Pancreas (tissue), 10 donors: Measurements from ENCODE around the gene PARD3. TPM values are rescaled to one million over a fixed set of nuclear protein-coding genes. Genes with fewer than 3 reads are reported as not detected.

Experiments used
- ATAC-seq, 4 donors: fragments of 200-7000 bp; cut with Tn5 transposase; one replicate each; pipeline versions ENCODE4 v1.8.0 to v1.9.1; 2020; ENCODE audit warnings: mild to moderate bottlenecking in 4 of 4, moderate library complexity in 4 of 4
- DNase-seq, 6 donors: peaks; one replicate each; pipeline ENCODE4 v3.0.0-alpha.2; 2020
- FAIRE-seq: peaks from 2 replicates; lab custom pipeline; 2012; peaks lifted over from hg19 to GRCh38; lab: Jason Lieb, UNC
- H3K27ac ChIP-seq, 4 donors: fragments of 200-600 bp; sonication (generic); 1 replicate in 3 of 4; 2 replicates in 1 of 4; pipeline versions ENCODE4 v1.5.0 to v1.8.0; 2020
- H3K27me3 ChIP-seq, 4 donors: fragments of 200-600 bp; one replicate each; pipeline ENCODE4 v1.8.0; 2021
- H3K36me3 ChIP-seq, 3 donors: fragments of 200-600 bp; sonication (generic) in 1 of 3; one replicate each; pipeline versions ENCODE4 v1.5.0 to v1.8.0; 2020 to 2021
- H3K4me1 ChIP-seq, 3 donors: fragments of 200-600 bp; one replicate each; pipeline ENCODE4 v1.8.0; 2021
- H3K4me3 ChIP-seq, 4 donors: fragments of 200-600 bp; sonication (generic) in 2 of 4; one replicate each; pipeline versions ENCODE4 v1.5.0 to v1.8.0; 2020 to 2021
- H3K9me3 ChIP-seq, 4 donors: fragments of 200-600 bp; one replicate each; pipeline ENCODE4 v1.8.0; 2021
- WGBS, 2 donors: extraction: QIAGEN DNeasy Blood & Tissue Kit; methylation state at CpG; one replicate each; pipeline ENCODE4 v1.1.7; 2013; 5-methylcytosine and 5-hydroxymethylcytosine counted together
- intact Hi-C, 3 donors: fragments of 100-400 bp; cut with DNase I; formaldehyde crosslinking; loops; one replicate each; pipeline versions ENCODE4 v1.11.1 to v1.14.2; 2022
- polyA plus RNA-seq, 2 donors: library from polyadenylated mRNA; stranded (reverse); fragments of 200-250 nt; gene quantifications; one replicate each; pipeline ENCODE4 v1.2.3, GENCODE V29; 2013
- total RNA-seq, 6 donors: library from RNA; stranded (reverse); fragmentation: NEBNext Ultra II Directional in 4 of 6; extraction: Animal tissue kit (Norgen Biotek cat#: 25700) in 4 of 6; gene quantifications; one replicate each; pipeline versions ENCODE4 v1.2.1 to v1.2.4, GENCODE V29; 2021 to 2023
- TF ChIP-seq, protein P1 (sequence below), 4 donors: fragments of 200-600 bp; sonication (generic) in 3 of 4; IDR thresholded peaks; one replicate each; pipeline versions ENCODE4 v1.5.0 to v1.8.0; 2021; ENCODE audit warnings: antibody characterized with exemption in 4 of 4
- donor health status: healthy with polysubstance abuse.
- donor health status: DM: no; HTN: no; CAD: no; lungs with moderate emphysema.
- donor health status: DM: no; HTN: no; CAD: no.
- donor health status: control.
- donor health status: control.
- donor health status: Bipolar disorder and iron deficiency.
- donor health status: DM: yes; HTN: yes; CAD: no.
- donor health status: DM: no; HTN: no; CAD: no.
- donor health status: DM: no; HTN: no; CAD: no.
- donor health status: DM: yes; HTN: yes; CAD: no.

The PARD3 gene
- total and polyA plus RNA-seq, 8 donors: 12.8 to 32.3 (median 23.4) TPM

DNA sequence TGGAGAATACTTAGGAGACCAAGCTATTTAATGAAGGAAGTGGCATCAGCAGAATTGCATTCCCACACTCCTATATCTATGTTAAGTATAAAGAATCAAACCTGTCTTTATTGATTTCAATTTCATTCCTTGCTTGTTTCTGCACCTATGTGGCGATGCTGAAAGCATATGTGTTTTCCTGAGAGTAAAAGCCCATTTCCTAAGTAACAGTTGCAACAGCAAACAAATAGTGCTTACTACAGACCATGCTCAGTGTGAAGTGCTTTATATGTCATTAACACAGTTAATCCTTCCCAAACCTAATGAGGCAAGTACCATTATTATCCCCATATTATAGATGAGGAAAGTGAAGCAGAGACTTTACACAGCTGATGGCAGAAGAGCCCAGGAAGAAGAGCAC is 552.1 kb downstream of the PARD3 start:
- Histone ChIP-seq H3K27me3 (no peaks in the 10 kb centered on the region), H3K4me1 (no peaks in the 10 kb centered on the region), H3K9me3 (no peaks in the 10 kb centered on the region), H3K27ac (no peak overlapping the region), H3K36me3 (no peaks in the 10 kb centered on the region), H3K4me3 (no peak overlapping the region)
- DNase-seq: no peak
- ATAC-seq: no peak
- TF ChIP-seq, protein P1, sequence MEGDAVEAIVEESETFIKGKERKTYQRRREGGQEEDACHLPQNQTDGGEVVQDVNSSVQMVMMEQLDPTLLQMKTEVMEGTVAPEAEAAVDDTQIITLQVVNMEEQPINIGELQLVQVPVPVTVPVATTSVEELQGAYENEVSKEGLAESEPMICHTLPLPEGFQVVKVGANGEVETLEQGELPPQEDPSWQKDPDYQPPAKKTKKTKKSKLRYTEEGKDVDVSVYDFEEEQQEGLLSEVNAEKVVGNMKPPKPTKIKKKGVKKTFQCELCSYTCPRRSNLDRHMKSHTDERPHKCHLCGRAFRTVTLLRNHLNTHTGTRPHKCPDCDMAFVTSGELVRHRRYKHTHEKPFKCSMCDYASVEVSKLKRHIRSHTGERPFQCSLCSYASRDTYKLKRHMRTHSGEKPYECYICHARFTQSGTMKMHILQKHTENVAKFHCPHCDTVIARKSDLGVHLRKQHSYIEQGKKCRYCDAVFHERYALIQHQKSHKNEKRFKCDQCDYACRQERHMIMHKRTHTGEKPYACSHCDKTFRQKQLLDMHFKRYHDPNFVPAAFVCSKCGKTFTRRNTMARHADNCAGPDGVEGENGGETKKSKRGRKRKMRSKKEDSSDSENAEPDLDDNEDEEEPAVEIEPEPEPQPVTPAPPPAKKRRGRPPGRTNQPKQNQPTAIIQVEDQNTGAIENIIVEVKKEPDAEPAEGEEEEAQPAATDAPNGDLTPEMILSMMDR (IDR thresholded peaks at IDR 0.05): no peak
- no peak for FAIRE-seq
- intact Hi-C loops: no loop called here
- WGBS, 2 donors: 89 to 97% methylated on average over 1 of the region's 1 CpG

DNA sequence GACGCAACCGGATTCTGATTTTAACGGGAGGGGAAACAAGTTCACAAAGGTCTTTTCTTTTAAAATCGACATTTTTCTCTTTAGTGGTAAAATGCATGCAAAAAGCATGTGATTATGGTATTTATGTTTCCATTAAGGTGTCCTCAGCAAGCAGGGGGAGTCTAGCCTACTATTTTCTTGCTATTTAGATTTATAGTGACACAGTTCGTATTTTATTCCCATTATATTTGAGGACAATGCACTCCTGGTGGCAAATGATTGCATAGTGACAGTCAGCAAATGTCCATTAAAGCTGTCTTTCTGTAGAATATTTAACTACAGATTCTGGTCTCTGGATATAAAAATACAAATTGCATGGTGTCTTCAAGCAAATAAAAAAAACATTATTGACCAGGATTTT is 554.2 kb downstream of the PARD3 start:
- FAIRE-seq (no peak), DNase-seq (no peak), ATAC-seq (no peak)

DNA sequence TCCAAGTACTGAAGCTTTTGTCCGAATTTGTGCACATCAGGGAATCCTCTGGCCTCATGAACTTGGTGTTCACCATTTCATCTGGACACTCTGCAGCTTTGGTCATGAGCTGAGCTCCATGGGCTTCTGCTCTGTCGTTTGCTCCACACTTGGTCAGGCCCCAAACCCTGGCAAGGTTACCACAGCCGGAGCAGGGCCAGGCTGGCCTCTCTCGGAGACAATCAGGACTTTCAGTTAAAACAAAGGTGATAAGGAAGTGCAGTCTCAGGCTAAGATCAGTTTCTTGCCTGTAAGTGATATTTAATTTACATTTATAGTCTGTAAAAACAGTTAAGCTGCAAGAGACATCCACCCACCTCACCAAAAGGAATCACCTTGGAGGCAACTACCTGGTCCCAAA is 558.9 kb downstream of the PARD3 start:
- FAIRE-seq: no peak

More for the DNA sequence above, 554.2 kb downstream of the PARD3 start:
- no peaks in the 10 kb centered on the region for H3K9me3 ChIP-seq
- no peak overlapping the region for H3K4me3 ChIP-seq
- H3K27ac ChIP-seq: no peak overlapping the region
- TF ChIP-seq, protein P1 (IDR thresholded peaks at IDR 0.05): no peak
- H3K27me3 ChIP-seq: no peaks in the 10 kb centered on the region
- no peaks in the 10 kb centered on the region for H3K4me1 ChIP-seq
- intact Hi-C loops: no loop called here
- H3K36me3 ChIP-seq: no peaks in the 10 kb centered on the region
- 86 to 87% methylated on average over 5 of the region's 5 CpGs for WGBS, 2 donors

DNA sequence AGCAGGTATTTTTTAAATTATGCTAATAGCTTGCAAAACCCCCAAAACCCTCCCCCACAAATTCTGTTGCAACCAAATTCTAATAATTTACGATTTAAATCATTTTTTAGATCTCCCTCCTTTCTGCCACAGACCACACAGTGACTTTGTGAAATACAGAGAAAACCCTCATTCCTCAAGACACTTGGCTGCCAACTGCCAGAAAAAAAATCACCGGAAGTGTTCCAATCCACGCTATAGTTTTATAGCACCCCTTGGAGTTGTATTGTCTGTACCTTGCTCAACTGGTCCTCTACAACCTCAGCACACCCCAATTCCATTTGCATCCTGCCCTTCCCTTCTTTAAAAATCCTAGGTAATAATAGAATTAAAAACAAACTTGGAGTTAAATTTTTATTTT is 560.1 kb downstream of the PARD3 start:
- ATAC-seq: no peak
- DNase-seq: no peak
- no peaks in the 10 kb centered on the region for H3K36me3 ChIP-seq
- H3K9me3 ChIP-seq: no peaks in the 10 kb centered on the region
- TF ChIP-seq, protein P1 (IDR thresholded peaks at IDR 0.05): no peak
- WGBS, 2 donors: 66 to 73% methylated on average over 3 of the region's 3 CpGs
- intact Hi-C loops: no loop called here
- no peak overlapping the region for H3K27ac ChIP-seq
- H3K4me1 ChIP-seq: peaks cover 0 to 8% (median 3%) of the 10 kb centered on the region in 3 donors
- FAIRE-seq: no peak
- no peaks in the 10 kb centered on the region for H3K27me3 ChIP-seq
- H3K4me3 ChIP-seq: no peak overlapping the region

More for the DNA sequence above, 558.9 kb downstream of the PARD3 start:
- intact Hi-C loops: no loop called here
- Histone ChIP-seq H3K9me3 (no peaks in the 10 kb centered on the region), H3K36me3 (no peaks in the 10 kb centered on the region), H3K27ac (no peak overlapping the region), H3K4me1 (peaks cover 0 to 8% (median 3%) of the 10 kb centered on the region in 3 donors), H3K4me3 (no peak overlapping the region), H3K27me3 (no peaks in the 10 kb centered on the region)
- WGBS, 2 donors: 61 to 74% methylated on average over 4 of the region's 4 CpGs
- TF ChIP-seq, protein P1 (IDR thresholded peaks at IDR 0.05): no peak
- no peak for DNase-seq
- ATAC-seq: no peak

DNA sequence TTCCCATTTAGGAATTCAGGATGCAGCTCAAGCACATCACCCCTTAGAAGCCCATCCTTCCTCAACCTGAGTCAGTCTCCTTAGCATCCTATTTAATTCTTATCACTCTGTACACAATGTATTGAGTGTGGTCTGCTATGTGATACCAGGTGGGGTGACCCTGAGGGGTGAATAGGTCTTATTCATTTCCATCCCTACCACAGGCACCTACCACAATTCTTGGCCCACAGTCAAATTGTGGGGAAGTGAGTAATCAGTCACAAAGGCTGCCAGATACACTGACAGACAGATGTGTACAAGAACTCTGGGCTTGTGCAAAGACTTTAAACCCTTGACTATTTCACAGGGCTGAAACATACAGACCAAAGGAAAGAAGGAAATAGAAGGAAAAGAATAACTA is 560.5 kb downstream of the PARD3 start:
- no peaks in the 10 kb centered on the region for H3K9me3 ChIP-seq
- peak in 1 of 6 donors; percentile 43 for DNase-seq
- H3K36me3 ChIP-seq: no peaks in the 10 kb centered on the region

More for the DNA sequence above, 560.5 kb downstream of the PARD3 start:
- intact Hi-C loops: no loop called here
- no peaks in the 10 kb centered on the region for H3K27me3 ChIP-seq
- ATAC-seq (peak; percentile 35 to 65 (median 58)), FAIRE-seq (no peak)
- H3K27ac ChIP-seq: no peak overlapping the region
- TF ChIP-seq, protein P1 (IDR thresholded peaks at IDR 0.05): no peak
- no peak overlapping the region for H3K4me3 ChIP-seq
- peaks cover 0 to 8% (median 3%) of the 10 kb centered on the region in 3 donors for H3K4me1 ChIP-seq
